Ishikawa (cell line): ENCODE measurements around the gene D2HGDH.

Experiments
- CEBPB ChIP-seq: IDR thresholded peaks from 2 replicates; pipeline ENCODE4 v1.6.1; 2012
- FOXM1 ChIP-seq: IDR thresholded peaks from 2 replicates; pipeline ENCODE4 v1.6.1; 2012; ENCODE audit warnings: low read depth, borderline replicate concordance
- NFIC ChIP-seq: IDR thresholded peaks from 2 replicates; pipeline ENCODE4 v1.6.1; 2012
- RAD21 ChIP-seq: IDR thresholded peaks from 2 replicates; pipeline ENCODE4 v1.6.1; 2012; ENCODE audit warnings: low read depth
- TF ChIP-seq, protein P1 (sequence below): IDR thresholded peaks from 2 replicates; pipeline ENCODE4 v1.6.1; 2012; ENCODE audit warnings: low read depth, mild to moderate bottlenecking

DNA sequence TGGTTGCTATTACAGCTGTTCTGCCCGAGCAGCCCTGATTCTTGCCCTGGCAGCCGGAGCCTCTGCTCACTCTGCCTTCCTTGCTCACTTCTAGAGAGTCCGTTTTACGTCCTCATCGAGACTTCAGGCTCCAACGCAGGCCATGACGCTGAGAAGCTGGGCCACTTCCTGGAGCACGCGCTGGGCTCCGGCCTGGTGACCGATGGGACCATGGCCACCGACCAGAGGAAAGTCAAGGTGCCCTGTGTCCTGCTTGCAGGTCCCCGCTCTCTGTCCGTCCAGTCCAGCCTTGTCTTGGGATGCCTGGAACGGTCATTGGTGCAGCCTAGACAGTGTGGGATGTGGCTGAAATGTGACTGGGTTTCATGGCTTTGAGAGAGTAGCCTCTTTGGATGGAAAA, 16.7 kb downstream of the D2HGDH start:
- TF ChIP-seq, protein P1, sequence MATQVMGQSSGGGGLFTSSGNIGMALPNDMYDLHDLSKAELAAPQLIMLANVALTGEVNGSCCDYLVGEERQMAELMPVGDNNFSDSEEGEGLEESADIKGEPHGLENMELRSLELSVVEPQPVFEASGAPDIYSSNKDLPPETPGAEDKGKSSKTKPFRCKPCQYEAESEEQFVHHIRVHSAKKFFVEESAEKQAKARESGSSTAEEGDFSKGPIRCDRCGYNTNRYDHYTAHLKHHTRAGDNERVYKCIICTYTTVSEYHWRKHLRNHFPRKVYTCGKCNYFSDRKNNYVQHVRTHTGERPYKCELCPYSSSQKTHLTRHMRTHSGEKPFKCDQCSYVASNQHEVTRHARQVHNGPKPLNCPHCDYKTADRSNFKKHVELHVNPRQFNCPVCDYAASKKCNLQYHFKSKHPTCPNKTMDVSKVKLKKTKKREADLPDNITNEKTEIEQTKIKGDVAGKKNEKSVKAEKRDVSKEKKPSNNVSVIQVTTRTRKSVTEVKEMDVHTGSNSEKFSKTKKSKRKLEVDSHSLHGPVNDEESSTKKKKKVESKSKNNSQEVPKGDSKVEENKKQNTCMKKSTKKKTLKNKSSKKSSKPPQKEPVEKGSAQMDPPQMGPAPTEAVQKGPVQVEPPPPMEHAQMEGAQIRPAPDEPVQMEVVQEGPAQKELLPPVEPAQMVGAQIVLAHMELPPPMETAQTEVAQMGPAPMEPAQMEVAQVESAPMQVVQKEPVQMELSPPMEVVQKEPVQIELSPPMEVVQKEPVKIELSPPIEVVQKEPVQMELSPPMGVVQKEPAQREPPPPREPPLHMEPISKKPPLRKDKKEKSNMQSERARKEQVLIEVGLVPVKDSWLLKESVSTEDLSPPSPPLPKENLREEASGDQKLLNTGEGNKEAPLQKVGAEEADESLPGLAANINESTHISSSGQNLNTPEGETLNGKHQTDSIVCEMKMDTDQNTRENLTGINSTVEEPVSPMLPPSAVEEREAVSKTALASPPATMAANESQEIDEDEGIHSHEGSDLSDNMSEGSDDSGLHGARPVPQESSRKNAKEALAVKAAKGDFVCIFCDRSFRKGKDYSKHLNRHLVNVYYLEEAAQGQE, result no peak
- TF ChIP-seq FOXM1 (no peak), NFIC (no peak), CEBPB (no peak), RAD21 (no peak)
